TTC549 (cell line): Measurements from ENCODE around the gene INSYN1.

ENCODE experiments used
- FAIRE-seq: peaks from 2 replicates; lab custom pipeline; 2012; peaks lifted over from hg19 to GRCh38; lab: Jason Lieb, UNC

The INSYN1 gene

GRCh38 chr15:73773428-73773827 lies 20.3 kb upstream of the INSYN1 start:
- FAIRE-seq = no peak

GRCh38 chr15:73771385-73772045 lies 18.4 kb upstream of the INSYN1 start:
- FAIRE-seq = no peak

GRCh38 chr15:73770050-73770449 lies 16.9 kb upstream of the INSYN1 start:
- FAIRE-seq = no peak

GRCh38 chr15:73767806-73768501 lies 14.8 kb upstream of the INSYN1 start:
- FAIRE-seq = no peak

GRCh38 chr15:73766598-73766997 lies 13.4 kb upstream of the INSYN1 start:
- FAIRE-seq = no peak

GRCh38 chr15:73765778-73766177 lies 12.6 kb upstream of the INSYN1 start:
- no peak for FAIRE-seq

- no peak for FAIRE-seq
Measured at GRCh38 chr15:73763931-73764330, 10.8 kb upstream of the INSYN1 start.

GRCh38 chr15:73760330-73761329 lies 7.5 kb upstream of the INSYN1 start:
- no peak for FAIRE-seq

- FAIRE-seq = no peak
Measured at GRCh38 chr15:73758461-73758860, 5.3 kb upstream of the INSYN1 start.

- no peak for FAIRE-seq
Measured at GRCh38 chr15:73757571-73757970, 4.4 kb upstream of the INSYN1 start.

GRCh38 chr15:73756947-73757513 lies 3.9 kb upstream of the INSYN1 start:
- no peak for FAIRE-seq

- no peak for FAIRE-seq
Measured at GRCh38 chr15:73756390-73756789, 3.2 kb upstream of the INSYN1 start.

- FAIRE-seq = no peak
Measured at GRCh38 chr15:73755946-73756345, 2.8 kb upstream of the INSYN1 start.

- no peak for FAIRE-seq
Measured at GRCh38 chr15:73755481-73755880, 2.3 kb upstream of the INSYN1 start.

- FAIRE-seq = no peak
Measured at GRCh38 chr15:73754461-73754860, 1.3 kb upstream of the INSYN1 start.

GRCh38 chr15:73752806-73753193 lies 351 bp downstream of the INSYN1 start:
- FAIRE-seq = no peak

GRCh38 chr15:73751899-73752805 lies 999 bp downstream of the INSYN1 start:
- no peak for FAIRE-seq

GRCh38 chr15:73751511-73751898 lies 1.6 kb downstream of the INSYN1 start:
- no peak for FAIRE-seq

- FAIRE-seq = no peak
Measured at GRCh38 chr15:73750951-73751350, 2.2 kb downstream of the INSYN1 start.

- FAIRE-seq = no peak
Measured at GRCh38 chr15:73750438-73750837, 2.7 kb downstream of the INSYN1 start.

GRCh38 chr15:73749971-73750370 lies 3.2 kb downstream of the INSYN1 start:
- no peak for FAIRE-seq
